ENCODE results near the gene BCL7A. TPM values are rescaled to one million over a fixed set of nuclear protein-coding genes. Genes with fewer than 3 reads are reported as not detected.

The BCL7A gene
- total RNA-seq, 1 donor = 4.7 TPM

GRCh38 chr12:122006186-122006926 lies 15.3 kb upstream of the BCL7A start:
- Histone ChIP-seq H3K36me3 (ENCODE audit: insufficient read depth, low read length) (no peaks in the 10 kb centered on the region), H3K4me3 (ENCODE audit: insufficient read depth, low read length) (no peak overlapping the region), H2AFZ (ENCODE audit: low read length) (no peak overlapping the region), H3K27me3 (ENCODE audit: insufficient read depth, low read length) (no peaks in the 10 kb centered on the region), H3K9me3 (ENCODE audit: low read depth, low read length) (no peaks in the 10 kb centered on the region), H3K4me1 (ENCODE audit: insufficient read depth, low read length) (peaks cover 8% of the 10 kb centered on the region), H4K20me1 (ENCODE audit: insufficient read depth, low read length) (no peaks in the 10 kb centered on the region), H3K27ac (ENCODE audit: low read depth, low read length) (no peak overlapping the region), H3K4me2 (ENCODE audit: insufficient read depth, low read length) (no peak overlapping the region), H3K79me2 (ENCODE audit: insufficient read depth, low read length) (no peaks in the 10 kb centered on the region)
- DNase-seq (ENCODE audit: insufficient read length, low spot score, missing footprints) = peak; percentile 31
- TF ChIP-seq CTCF (IDR thresholded peaks at IDR 0.05; ENCODE audit: extremely low read depth, low read depth, low read length) = no peak

- no peaks in the 10 kb centered on the region for H3K4me1 ChIP-seq (ENCODE audit: insufficient read depth, low read length)
- no peak for TF ChIP-seq CTCF (IDR thresholded peaks at IDR 0.05; ENCODE audit: extremely low read depth, low read depth, low read length)
- peak; percentile 62 for DNase-seq (ENCODE audit: insufficient read length, low spot score, missing footprints)
- no peaks in the 10 kb centered on the region for H3K79me2 ChIP-seq (ENCODE audit: insufficient read depth, low read length)
- H3K4me3 ChIP-seq (ENCODE audit: insufficient read depth, low read length) = no peak overlapping the region
- H3K36me3 ChIP-seq (ENCODE audit: insufficient read depth, low read length) = no peaks in the 10 kb centered on the region
- no peak overlapping the region for H3K27ac ChIP-seq (ENCODE audit: low read depth, low read length)
- no peak overlapping the region for H3K4me2 ChIP-seq (ENCODE audit: insufficient read depth, low read length)
- H3K27me3 ChIP-seq (ENCODE audit: insufficient read depth, low read length) = no peaks in the 10 kb centered on the region
- H3K9me3 ChIP-seq (ENCODE audit: low read depth, low read length) = no peaks in the 10 kb centered on the region
- no peaks in the 10 kb centered on the region for H4K20me1 ChIP-seq (ENCODE audit: insufficient read depth, low read length)
- no peak overlapping the region for H2AFZ ChIP-seq (ENCODE audit: low read length)
These were observed 11.9 kb upstream of the BCL7A start for GRCh38 chr12:122009741-122010140.

GRCh38 chr12:122012184-122012583 lies 9.5 kb upstream of the BCL7A start:
- H3K9me3 ChIP-seq (ENCODE audit: low read depth, low read length) = no peaks in the 10 kb centered on the region
- no peak overlapping the region for H2AFZ ChIP-seq (ENCODE audit: low read length)
- TF ChIP-seq CTCF (IDR thresholded peaks at IDR 0.05; ENCODE audit: extremely low read depth, low read depth, low read length) = no peak
- DNase-seq (ENCODE audit: insufficient read length, low spot score, missing footprints) = no peak
- H3K36me3 ChIP-seq (ENCODE audit: insufficient read depth, low read length) = no peaks in the 10 kb centered on the region
- H3K79me2 ChIP-seq (ENCODE audit: insufficient read depth, low read length) = no peaks in the 10 kb centered on the region
- H4K20me1 ChIP-seq (ENCODE audit: insufficient read depth, low read length) = no peaks in the 10 kb centered on the region
- H3K27ac ChIP-seq (ENCODE audit: low read depth, low read length) = no peak overlapping the region
- H3K4me3 ChIP-seq (ENCODE audit: insufficient read depth, low read length) = no peak overlapping the region
- no peak overlapping the region for H3K4me2 ChIP-seq (ENCODE audit: insufficient read depth, low read length)
- H3K4me1 ChIP-seq (ENCODE audit: insufficient read depth, low read length) = no peaks in the 10 kb centered on the region
- H3K27me3 ChIP-seq (ENCODE audit: insufficient read depth, low read length) = no peaks in the 10 kb centered on the region

GRCh38 chr12:122013136-122013535 lies 8.5 kb upstream of the BCL7A start:
- H3K36me3 ChIP-seq (ENCODE audit: insufficient read depth, low read length) = no peaks in the 10 kb centered on the region
- no peak for DNase-seq (ENCODE audit: insufficient read length, low spot score, missing footprints)
- no peaks in the 10 kb centered on the region for H3K27me3 ChIP-seq (ENCODE audit: insufficient read depth, low read length)
- no peaks in the 10 kb centered on the region for H3K9me3 ChIP-seq (ENCODE audit: low read depth, low read length)
- no peak overlapping the region for H3K27ac ChIP-seq (ENCODE audit: low read depth, low read length)
- no peak for TF ChIP-seq CTCF (IDR thresholded peaks at IDR 0.05; ENCODE audit: extremely low read depth, low read depth, low read length)
- no peaks in the 10 kb centered on the region for H4K20me1 ChIP-seq (ENCODE audit: insufficient read depth, low read length)
- H2AFZ ChIP-seq (ENCODE audit: low read length) = no peak overlapping the region
- no peak overlapping the region for H3K4me3 ChIP-seq (ENCODE audit: insufficient read depth, low read length)
- H3K4me1 ChIP-seq (ENCODE audit: insufficient read depth, low read length) = no peaks in the 10 kb centered on the region
- H3K4me2 ChIP-seq (ENCODE audit: insufficient read depth, low read length) = no peak overlapping the region
- H3K79me2 ChIP-seq (ENCODE audit: insufficient read depth, low read length) = no peaks in the 10 kb centered on the region
